Measurements from ENCODE around the gene SLC9A9. TPM values are rescaled to one million over a fixed set of nuclear protein-coding genes. Genes with fewer than 3 reads are reported as not detected.
A peak's percentile ranks its signal among the peaks of the same experiment; 100 is the strongest.

The SLC9A9 gene
- total RNA-seq, 3 donors from 2014 or later (not counting 1 experiment from before 2014, with no cell fraction given): 24.0 to 29.1 (median 27.2) TPM

DNA sequence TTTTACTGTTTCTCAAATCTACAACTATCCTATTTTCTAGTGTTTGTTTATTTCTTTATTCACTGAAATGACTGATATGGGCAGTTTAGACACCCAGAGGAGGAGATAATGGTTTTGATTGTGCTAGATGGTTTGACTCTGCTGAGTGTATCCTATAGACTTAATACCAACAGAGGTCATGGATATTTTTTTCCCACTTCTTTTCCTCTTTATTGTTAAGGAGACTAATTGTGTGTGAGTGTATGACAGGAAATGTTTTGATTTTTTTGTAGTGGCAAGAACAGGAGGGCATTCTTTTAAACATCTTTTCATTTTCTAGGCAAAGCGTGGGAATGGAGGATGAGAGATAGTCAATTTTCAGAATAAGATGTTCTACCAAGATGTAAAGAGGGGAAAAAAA is 505.2 kb downstream of the SLC9A9 start:
- peaks cover 18% of the 10 kb centered on the region for H3K36me3 Mint-ChIP-seq
- H3K36me3 ChIP-seq (ENCODE audit: control insufficient read depth, insufficient read depth, low read length): no peaks in the 10 kb centered on the region
- WGBS (ENCODE audit: insufficient coverage): 75% methylated on average over 1 of the region's 1 CpG
- H3K4me3 Mint-ChIP-seq: no peak overlapping the region
- peak overlapping the region; percentile 13 to 22 for H3K27ac Mint-ChIP-seq
- intact Hi-C loops (cut with micrococcal nuclease): no loop called here
- peaks cover 2% of the 10 kb centered on the region for H3K4me1 ChIP-seq (ENCODE audit: control insufficient read depth, insufficient read depth, low read length)
- no peaks in the 10 kb centered on the region for H3K9me3 ChIP-seq (ENCODE audit: control insufficient read depth, insufficient read depth, low read length)
- ATAC-seq (no peak), DNase-seq (no peak)
- H3K4me3 ChIP-seq (ENCODE audit: low read length): no peak overlapping the region
- peaks cover 31 to 43% of the 10 kb centered on the region in 2 donors for H3K4me1 Mint-ChIP-seq
- peaks cover 0 to 4% of the 10 kb centered on the region in 2 donors for H3K9me3 Mint-ChIP-seq
- H3K27ac ChIP-seq (ENCODE audit: low read length): no peak overlapping the region
- no peaks in the 10 kb centered on the region for H3K27me3 Mint-ChIP-seq (ENCODE audit: low read depth in 2 of 2)
- no peaks in the 10 kb centered on the region for H3K27me3 ChIP-seq (ENCODE audit: control insufficient read depth, insufficient read depth, low read length)
- TF ChIP-seq, protein P1, sequence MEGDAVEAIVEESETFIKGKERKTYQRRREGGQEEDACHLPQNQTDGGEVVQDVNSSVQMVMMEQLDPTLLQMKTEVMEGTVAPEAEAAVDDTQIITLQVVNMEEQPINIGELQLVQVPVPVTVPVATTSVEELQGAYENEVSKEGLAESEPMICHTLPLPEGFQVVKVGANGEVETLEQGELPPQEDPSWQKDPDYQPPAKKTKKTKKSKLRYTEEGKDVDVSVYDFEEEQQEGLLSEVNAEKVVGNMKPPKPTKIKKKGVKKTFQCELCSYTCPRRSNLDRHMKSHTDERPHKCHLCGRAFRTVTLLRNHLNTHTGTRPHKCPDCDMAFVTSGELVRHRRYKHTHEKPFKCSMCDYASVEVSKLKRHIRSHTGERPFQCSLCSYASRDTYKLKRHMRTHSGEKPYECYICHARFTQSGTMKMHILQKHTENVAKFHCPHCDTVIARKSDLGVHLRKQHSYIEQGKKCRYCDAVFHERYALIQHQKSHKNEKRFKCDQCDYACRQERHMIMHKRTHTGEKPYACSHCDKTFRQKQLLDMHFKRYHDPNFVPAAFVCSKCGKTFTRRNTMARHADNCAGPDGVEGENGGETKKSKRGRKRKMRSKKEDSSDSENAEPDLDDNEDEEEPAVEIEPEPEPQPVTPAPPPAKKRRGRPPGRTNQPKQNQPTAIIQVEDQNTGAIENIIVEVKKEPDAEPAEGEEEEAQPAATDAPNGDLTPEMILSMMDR (IDR thresholded peaks at IDR 0.05): no peak

DNA sequence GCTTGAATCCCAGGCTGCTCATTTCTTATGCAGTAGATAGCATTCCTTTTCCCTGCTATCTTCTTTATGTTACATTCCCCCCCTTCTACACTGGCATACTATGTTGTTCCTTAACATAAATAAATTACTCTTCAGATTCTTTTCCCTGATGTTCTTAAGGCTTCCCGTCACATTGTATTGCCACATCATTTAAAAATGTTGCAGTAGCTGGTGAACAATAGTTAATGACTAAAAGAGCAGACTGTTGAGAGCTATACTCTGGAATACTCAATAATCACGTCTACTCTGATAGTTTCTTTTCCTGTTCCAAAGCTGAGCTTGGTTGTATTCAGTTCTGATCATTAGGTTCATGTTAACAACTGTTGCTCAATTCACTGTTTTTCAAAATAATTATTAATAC is 508.8 kb downstream of the SLC9A9 start:
- no peak overlapping the region for H3K27ac Mint-ChIP-seq
- Histone ChIP-seq H3K36me3 (ENCODE audit: control insufficient read depth, insufficient read depth, low read length) (no peaks in the 10 kb centered on the region), H3K4me1 (ENCODE audit: control insufficient read depth, insufficient read depth, low read length) (no peaks in the 10 kb centered on the region), H3K27ac (ENCODE audit: low read length) (no peak overlapping the region), H3K27me3 (ENCODE audit: control insufficient read depth, insufficient read depth, low read length) (no peaks in the 10 kb centered on the region), H3K9me3 (ENCODE audit: control insufficient read depth, insufficient read depth, low read length) (no peaks in the 10 kb centered on the region), H3K4me3 (ENCODE audit: low read length) (no peak overlapping the region)
- H3K4me3 Mint-ChIP-seq: no peak overlapping the region
- WGBS (ENCODE audit: insufficient coverage): 94% methylated on average over 2 of the region's 2 CpGs
- peaks cover 14 to 19% of the 10 kb centered on the region in 2 donors for H3K4me1 Mint-ChIP-seq
- no peaks in the 10 kb centered on the region for H3K9me3 Mint-ChIP-seq
- DNase-seq: no peak
- H3K36me3 Mint-ChIP-seq: peaks cover 29% of the 10 kb centered on the region
- intact Hi-C loops (cut with micrococcal nuclease): no loop called here
- no peaks in the 10 kb centered on the region for H3K27me3 Mint-ChIP-seq (ENCODE audit: low read depth in 2 of 2)
- TF ChIP-seq, protein P1 (IDR thresholded peaks at IDR 0.05): no peak
- ATAC-seq: no peak

DNA sequence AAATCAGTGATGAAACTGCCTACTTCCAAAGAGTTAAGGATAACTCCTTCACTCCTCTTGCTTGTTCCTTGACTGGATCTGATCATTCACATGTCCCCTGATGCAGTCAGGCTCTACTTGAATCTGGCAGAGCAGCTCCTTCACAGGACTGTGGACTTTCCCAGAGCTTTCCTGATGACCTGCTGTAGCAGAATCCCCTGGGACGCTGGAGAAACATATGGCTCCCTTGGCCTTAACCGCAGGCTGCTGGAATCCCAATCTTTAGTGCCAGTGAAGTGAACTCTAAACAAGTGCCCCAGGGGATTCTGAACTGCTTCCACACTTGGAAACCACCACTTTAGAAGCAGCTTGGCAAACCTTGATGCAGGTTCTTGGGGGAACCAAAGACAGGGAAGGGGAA is 510.9 kb downstream of the SLC9A9 start:
- H3K4me3 Mint-ChIP-seq: no peak overlapping the region
- peaks cover 12 to 17% of the 10 kb centered on the region in 2 donors for H3K4me1 Mint-ChIP-seq

DNA sequence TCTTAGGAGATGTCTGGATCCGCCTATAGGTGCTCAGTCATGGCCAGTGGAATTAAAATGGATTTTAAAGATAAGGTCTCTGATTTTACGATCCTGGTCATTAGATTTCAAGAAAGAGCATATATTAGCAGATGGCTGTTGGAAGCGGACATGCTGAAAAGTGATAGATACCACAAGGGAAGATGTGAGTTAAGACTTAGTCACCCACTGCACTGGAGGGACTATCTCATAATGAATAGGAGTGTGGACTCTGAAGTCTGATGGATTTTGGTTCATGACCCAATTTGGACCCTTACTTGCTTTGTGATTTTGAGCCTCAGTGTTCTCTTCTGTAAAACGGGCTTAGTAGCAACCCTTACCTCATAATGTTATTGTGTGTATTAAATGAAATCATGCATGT is 514.0 kb downstream of the SLC9A9 start:
- TF ChIP-seq, protein P1 (IDR thresholded peaks at IDR 0.05): no peak
- intact Hi-C loops (cut with micrococcal nuclease): no loop called here

More for the DNA sequence above, 510.9 kb downstream of the SLC9A9 start:
- Mint-ChIP-seq H3K36me3 (peaks cover 29% of the 10 kb centered on the region), H3K27ac (no peak overlapping the region), H3K27me3 (ENCODE audit: low read depth in 2 of 2) (no peaks in the 10 kb centered on the region), H3K9me3 (no peaks in the 10 kb centered on the region)
- Histone ChIP-seq H3K27ac (ENCODE audit: low read length) (no peak overlapping the region), H3K4me1 (ENCODE audit: control insufficient read depth, insufficient read depth, low read length) (no peaks in the 10 kb centered on the region), H3K4me3 (ENCODE audit: low read length) (no peak overlapping the region), H3K9me3 (ENCODE audit: control insufficient read depth, insufficient read depth, low read length) (no peaks in the 10 kb centered on the region), H3K36me3 (ENCODE audit: control insufficient read depth, insufficient read depth, low read length) (no peaks in the 10 kb centered on the region), H3K27me3 (ENCODE audit: control insufficient read depth, insufficient read depth, low read length) (no peaks in the 10 kb centered on the region)
- ATAC-seq (no peak), DNase-seq (no peak)
- intact Hi-C loops (cut with micrococcal nuclease): no loop called here
- TF ChIP-seq, protein P1 (IDR thresholded peaks at IDR 0.05): no peak
- 83% methylated on average over 2 of the region's 2 CpGs for WGBS (ENCODE audit: insufficient coverage)

More for the DNA sequence above, 514.0 kb downstream of the SLC9A9 start:
- peaks cover 19% of the 10 kb centered on the region for H3K36me3 Mint-ChIP-seq
- H3K27me3 Mint-ChIP-seq (ENCODE audit: low read depth in 2 of 2): no peaks in the 10 kb centered on the region
- no peaks in the 10 kb centered on the region for H3K27me3 ChIP-seq (ENCODE audit: control insufficient read depth, insufficient read depth, low read length)
- ATAC-seq: no peak
- no peak for DNase-seq
- no peak overlapping the region for H3K4me3 ChIP-seq (ENCODE audit: low read length)
- H3K4me1 ChIP-seq (ENCODE audit: control insufficient read depth, insufficient read depth, low read length): no peaks in the 10 kb centered on the region
- H3K27ac Mint-ChIP-seq: no peak overlapping the region
- peaks cover 12% of the 10 kb centered on the region in 2 donors for H3K4me1 Mint-ChIP-seq
- no peaks in the 10 kb centered on the region for H3K36me3 ChIP-seq (ENCODE audit: control insufficient read depth, insufficient read depth, low read length)
- peaks cover 0 to 2% of the 10 kb centered on the region in 2 donors for H3K9me3 Mint-ChIP-seq
- no peaks in the 10 kb centered on the region for H3K9me3 ChIP-seq (ENCODE audit: control insufficient read depth, insufficient read depth, low read length)
- no peak overlapping the region for H3K4me3 Mint-ChIP-seq
- H3K27ac ChIP-seq (ENCODE audit: low read length): no peak overlapping the region
- 100% methylated on average over 3 of the region's 4 CpGs for WGBS (ENCODE audit: insufficient coverage)

All from natural killer cell (primary cell).